H1 (cell line): ENCODE measurements around the gene LDLRAD4. TPM values are rescaled to one million over a fixed set of nuclear protein-coding genes. Genes with fewer than 3 reads are reported as not detected.
A peak's percentile ranks its signal among the peaks of the same experiment; 100 is the strongest.

Source experiments
- CTCF ChIA-PET: fragments of 300-600 bp; sonication (Branson Sonifier 250); formaldehyde crosslinking; loops from one replicate; lab custom pipeline; 2021; ENCODE audit not compliant: partially characterized antibody; lab: Charles Lee
- POLR2A ChIA-PET: fragments of 300-600 bp; sonication (Branson Sonifier 250); formaldehyde crosslinking; loops from one replicate; lab custom pipeline; 2021; ENCODE audit warnings: inconsistent platforms; ENCODE audit not compliant: partially characterized antibody; lab: Charles Lee
- DNase-seq, 2 experiments: peaks; one replicate each; pipeline versions ENCODE4 v3.0.0 to v3.0.0-alpha.2; 2010 to 2022; ENCODE audit warnings: low spot score in 2 of 2, low read depth in 1 of 2, mixed read lengths in 1 of 2
- FAIRE-seq: peaks from 2 replicates; lab custom pipeline; 2011; peaks lifted over from hg19 to GRCh38; lab: Jason Lieb, UNC
- H2AFZ ChIP-seq: 2 replicates; pipeline ENCODE4 v1.8.1; 2012; ENCODE audit warnings: low read length, inconsistent platforms
- H2AK5ac ChIP-seq: 2 replicates; pipeline ENCODE4 v1.6.1; 2013; ENCODE audit warnings: low read depth, low read length
- H2BK120ac ChIP-seq: replicated peaks from 2 replicates; pipeline ENCODE3; 2013; ENCODE audit warnings: low read depth, low read length, inconsistent platforms
- H2BK12ac ChIP-seq: 2 replicates; pipeline ENCODE4 v1.6.1; 2013; ENCODE audit warnings: low read depth, low read length
- H2BK15ac ChIP-seq: 2 replicates; pipeline ENCODE4 v1.6.1; 2013; ENCODE audit warnings: low read length
- H2BK20ac ChIP-seq: 2 replicates; pipeline ENCODE4 v1.6.1; 2013; ENCODE audit warnings: low read length
- H2BK5ac ChIP-seq: 2 replicates; pipeline ENCODE4 v1.6.1; 2013; ENCODE audit warnings: low read depth, low read length
- H3K14ac ChIP-seq: 2 replicates; pipeline ENCODE4 v1.6.1; 2013; ENCODE audit warnings: inconsistent platforms; ENCODE audit not compliant: insufficient read length
- H3K18ac ChIP-seq: 2 replicates; pipeline ENCODE4 v1.6.1; 2013; ENCODE audit warnings: low read length; ENCODE audit errors: extremely low read depth
- H3K23ac ChIP-seq: 2 replicates; pipeline ENCODE4 v1.6.1; 2013; ENCODE audit warnings: inconsistent platforms; ENCODE audit not compliant: insufficient read length
- H3K23me2 ChIP-seq: 2 replicates; pipeline ENCODE4 v1.6.1; 2013; ENCODE audit warnings: low read depth, low read length
- H3K27ac ChIP-seq: 2 replicates; pipeline ENCODE4 v1.6.1; 2011; ENCODE audit warnings: low read depth, low read length, inconsistent platforms
- H3K27me3 ChIP-seq, 4 experiments: replicated peaks in 1 of 4; 1 replicate in 1 of 4; 2 replicates in 3 of 4; pipeline versions ENCODE4 v1.6.1 to v1.8.1; 2011 to 2013; ENCODE audit warnings: low read length in 3 of 4, mild to moderate bottlenecking in 3 of 4, inconsistent platforms in 2 of 4, mixed read lengths in 2 of 4, moderate library complexity in 1 of 4; ENCODE audit not compliant: control insufficient read depth in 3 of 4, insufficient read depth in 3 of 4; ENCODE audit errors: extremely low read depth in 1 of 4
- H3K36me3 ChIP-seq, 4 experiments: 2 replicates each; pipeline versions ENCODE4 v1.6.1 to v1.8.1; 2011 to 2013; ENCODE audit warnings: mild to moderate bottlenecking in 4 of 4, low read length in 3 of 4, moderate library complexity in 2 of 4, control low read depth in 1 of 4, inconsistent platforms in 1 of 4; ENCODE audit not compliant: insufficient read depth in 4 of 4, control insufficient read depth in 2 of 4
- H3K4ac ChIP-seq: replicated peaks from 2 replicates; pipeline ENCODE3; 2013; ENCODE audit warnings: low read length, low read depth, mixed read lengths, inconsistent platforms; ENCODE audit not compliant: insufficient read length
- H3K4me1 ChIP-seq, 4 experiments: replicated peaks in 1 of 4; 1 replicate in 1 of 4; 2 replicates in 3 of 4; pipeline versions ENCODE4 v1.6.1 to v1.8.1; 2011 to 2013; ENCODE audit warnings: low read length in 3 of 4, inconsistent platforms in 2 of 4, mixed read lengths in 1 of 4; ENCODE audit not compliant: insufficient read depth in 4 of 4, control insufficient read depth in 3 of 4
- H3K4me2 ChIP-seq, 2 experiments: 2 replicates each; pipeline versions ENCODE4 v1.6.1 to v1.8.1; 2011 to 2013; ENCODE audit warnings: low read depth in 2 of 2, low read length in 2 of 2, control low read depth in 1 of 2, inconsistent platforms in 1 of 2, mild to moderate bottlenecking in 1 of 2; ENCODE audit not compliant: insufficient read depth in 1 of 2
- H3K4me3 ChIP-seq, 4 experiments: fragments of 200-600, 300-600 bp in 1 of 4; sonication (generic), shearing (Covaris generic), sonication (Bioruptor Twin) in 1 of 4; 2 replicates each; pipeline versions ENCODE4 v1.5.1 to v1.8.1; 2011 to 2016; ENCODE audit warnings: low read length in 4 of 4, low read depth in 3 of 4, control low read depth in 2 of 4, inconsistent platforms in 2 of 4, mild to moderate bottlenecking in 2 of 4, mixed read lengths in 1 of 4, moderate library complexity in 1 of 4; ENCODE audit not compliant: insufficient read depth in 2 of 4; ENCODE audit errors: extremely low read depth in 1 of 4
- H3K56ac ChIP-seq: replicated peaks from 2 replicates; pipeline ENCODE3; 2013; ENCODE audit warnings: low read depth, mild to moderate bottlenecking, mixed read lengths, low read length, inconsistent platforms; ENCODE audit not compliant: insufficient read length
- H3K79me1 ChIP-seq: 2 replicates; pipeline ENCODE4 v1.6.1; 2013; ENCODE audit warnings: low read depth, low read length, control low read depth
- H3K79me2 ChIP-seq, 2 experiments: 2 replicates each; pipeline versions ENCODE4 v1.6.1 to v1.8.1; 2012 to 2013; ENCODE audit warnings: low read length in 2 of 2, mild to moderate bottlenecking in 2 of 2, inconsistent platforms in 1 of 2; ENCODE audit not compliant: insufficient read depth in 2 of 2, control insufficient read depth in 1 of 2
- H3K9ac ChIP-seq, 4 experiments: replicated peaks in 1 of 4; 1 replicate in 1 of 4; 2 replicates in 3 of 4; pipeline versions ENCODE4 v1.6.1 to v1.8.1; 2011 to 2013; ENCODE audit warnings: low read depth in 3 of 4, low read length in 3 of 4, control low read depth in 2 of 4, mild to moderate bottlenecking in 2 of 4, moderate library complexity in 2 of 4, inconsistent platforms in 1 of 4; ENCODE audit errors: extremely low read depth in 1 of 4
- H3K9me3 ChIP-seq, 2 experiments: 2 replicates each; pipeline versions ENCODE4 v1.6.1 to v1.8.1; 2012 to 2013; ENCODE audit warnings: mild to moderate bottlenecking in 2 of 2, moderate library complexity in 2 of 2, control low read depth in 1 of 2, inconsistent platforms in 1 of 2, low read depth in 1 of 2, low read length in 1 of 2, mixed read lengths in 1 of 2; ENCODE audit not compliant: insufficient read depth in 2 of 2
- H4K20me1 ChIP-seq, 2 experiments: replicated peaks in 1 of 2; 2 replicates each; pipeline versions ENCODE3 to v1.8.1; 2011 to 2013; ENCODE audit warnings: inconsistent platforms in 2 of 2, low read length in 2 of 2, mild to moderate bottlenecking in 1 of 2; ENCODE audit not compliant: insufficient read depth in 2 of 2, control insufficient read depth in 1 of 2
- H4K5ac ChIP-seq: 2 replicates; pipeline ENCODE4 v1.6.1; 2013; ENCODE audit warnings: low read length, low read depth, mixed read lengths, inconsistent platforms; ENCODE audit not compliant: insufficient read length
- H4K8ac ChIP-seq: 2 replicates; pipeline ENCODE4 v1.8.0; 2013; ENCODE audit warnings: mild to moderate bottlenecking, moderate library complexity, low read length, inconsistent platforms; ENCODE audit not compliant: insufficient read depth; ENCODE audit errors: extremely low read depth
- H4K91ac ChIP-seq: replicated peaks from 2 replicates; pipeline ENCODE3; 2013; ENCODE audit warnings: low read length, mixed read lengths, inconsistent platforms; ENCODE audit not compliant: insufficient read length
- CBX5 ChIP-seq: fragments of 300-800, 300-1000 bp; sonication (generic); IDR thresholded peaks from 2 replicates; pipeline ENCODE4 v1.7.1; 2016; ENCODE audit warnings: antibody characterized with exemption, low read length, low read depth
- MAFK ChIP-seq: IDR thresholded peaks from 2 replicates; pipeline ENCODE4 v1.6.1; 2012; ENCODE audit warnings: low read depth, mild to moderate bottlenecking, improper control_type of control experiment, low read length
- RNF2 ChIP-seq: fragments of 200-900, 300-1000 bp; sonication (generic); IDR thresholded peaks from 2 replicates; pipeline ENCODE4 v1.7.1; 2016; ENCODE audit warnings: borderline replicate concordance, low read depth, mild to moderate bottlenecking, antibody characterized with exemption, low read length; ENCODE audit not compliant: poor library complexity, severe bottlenecking; ENCODE audit errors: missing control alignments
- SAP30 ChIP-seq: fragments of 300-600 bp; sonication (generic); IDR thresholded peaks from 2 replicates; pipeline ENCODE4 v1.7.1; 2012; ENCODE audit warnings: low read length, moderate library complexity, mild to moderate bottlenecking, inconsistent platforms; ENCODE audit not compliant: insufficient read depth, insufficient replicate concordance
- SP1 ChIP-seq: IDR thresholded peaks from 2 replicates; pipeline ENCODE4 v1.6.1; 2011; ENCODE audit warnings: low read depth, low read length
- TAF1 ChIP-seq: IDR thresholded peaks from 2 replicates; pipeline ENCODE4 v1.6.1; 2011; ENCODE audit warnings: mild to moderate bottlenecking, low read depth, low read length
- TEAD4 ChIP-seq: IDR thresholded peaks from 2 replicates; pipeline ENCODE4 v1.6.1; 2012; ENCODE audit warnings: low read depth, low read length, inconsistent platforms, mixed read lengths
- YY1 ChIP-seq: IDR thresholded peaks from 2 replicates; pipeline ENCODE4 v1.6.1; 2011; ENCODE audit warnings: low read depth, mild to moderate bottlenecking, low read length
- ZNF274 ChIP-seq: IDR thresholded peaks from 2 replicates; pipeline ENCODE4 v1.7.0; 2012; ENCODE audit warnings: low read length, borderline replicate concordance; ENCODE audit errors: extremely low read depth
- WGBS, 2 experiments: shearing (Covaris generic) in 1 of 2; methylation state at CpG; one replicate each; pipeline versions ENCODE4 v1.1.6 to v1.1.7; 2013 to 2015; ENCODE audit warnings: low lambda C conversion rate in 2 of 2, mixed read lengths in 2 of 2, inconsistent platforms in 1 of 2, low coverage in 1 of 2, missing lambda C conversion rate in 1 of 2; ENCODE audit not compliant: insufficient replicate concordance in 2 of 2, insufficient coverage in 1 of 2, insufficient read length in 1 of 2; ENCODE audit errors: extremely low coverage in 1 of 2, missing lambda C conversion rate in 1 of 2; 5-methylcytosine and 5-hydroxymethylcytosine counted together
- polyA plus RNA-seq, 7 experiments: library from polyadenylated mRNA; depleted of rRNA in 3 of 7; stranded (reverse) in 5 of 7; unstranded in 2 of 7; fragments of >200 nt in 5 of 7; fragments of 200-250 nt in 2 of 7; gene quantifications; 1 replicate in 5 of 7; 2 replicates in 1 of 7; 4 replicates in 1 of 7; pipeline versions ENCODE4 v1.2.1 to v1.2.3, GENCODE V29; 2011 to 2013; ENCODE audit warnings: missing spikeins in 2 of 7, mixed read lengths in 2 of 7
- total RNA-seq: library from RNA; stranded (reverse); fragmentation: NEBNext Ultra II Directional; extraction: Animal tissue kit (Norgen Biotek cat#: 25700); gene quantifications from 2 replicates; pipeline ENCODE4 v1.2.1, GENCODE V29; 2021
- TF ChIP-seq, protein P1 (sequence below): IDR thresholded peaks from 2 replicates; pipeline ENCODE4 v1.6.1; 2012; ENCODE audit warnings: inconsistent platforms

The LDLRAD4 gene
- total and polyA plus RNA-seq, 2 of the 8 experiments (the other 6 are each of a cell fraction or from before 2014, with no cell fraction given) = 0.77 to 1.4 TPM

DNA sequence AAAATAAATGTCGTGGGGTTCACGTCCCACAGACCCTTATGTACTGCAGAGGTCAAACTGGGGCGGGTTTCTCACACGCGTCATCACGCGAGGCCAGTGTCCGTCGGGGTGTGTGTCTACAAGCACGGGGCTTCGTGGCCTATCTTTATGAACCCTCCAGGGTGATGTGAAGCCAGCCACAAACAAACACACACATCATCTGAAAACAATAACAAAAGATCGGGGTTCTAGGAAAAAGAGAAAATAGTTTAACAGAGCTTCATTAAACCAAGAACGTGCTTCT lies 23.3 kb downstream of the LDLRAD4 start:
- Histone ChIP-seq H3K9ac (no peak overlapping the region), H2BK120ac (no peak overlapping the region), H3K4me2 (no peak overlapping the region), H3K36me3 (no peaks in the 10 kb centered on the region), H3K27ac (no peak overlapping the region), H3K23me2 (peaks cover 12% of the 10 kb centered on the region; the same call in 1 of the 2 replicates), H4K8ac (0 out of 2 replicates have a peak overlapping the region, but pooled peaks have one; percentile 36), H3K9me3 (no peaks in the 10 kb centered on the region), H4K5ac (no peak overlapping the region), H2AFZ (no peak overlapping the region), H2AK5ac (no peak overlapping the region), H3K79me1 (no peaks in the 10 kb centered on the region), H3K14ac (no peak overlapping the region), H3K18ac (no peak overlapping the region), H2BK12ac (no peak overlapping the region), H3K79me2 (no peaks in the 10 kb centered on the region), H3K4me1 (peaks cover 0 to 8% (median 0%) of the 10 kb centered on the region in 4 experiments; a peak in 2 of 7 replicates), H4K91ac (no peak overlapping the region), H3K56ac (no peak overlapping the region), H3K4ac (no peak overlapping the region), H4K20me1 (no peaks in the 10 kb centered on the region), H3K4me3 (no peak overlapping the region), H3K27me3 (no peaks in the 10 kb centered on the region), H3K23ac (no peak overlapping the region), H2BK5ac (no peak overlapping the region), H2BK20ac (no peak overlapping the region), H2BK15ac (no peak overlapping the region)
- POLR2A ChIA-PET = no interaction called here
- CTCF ChIA-PET = no interaction called here
- 96% methylated on average over 13 of the region's 13 CpGs; no CpG with 5 or more reads in 1 of the 2 experiments for WGBS, 2 experiments
- TF ChIP-seq SAP30 (no peak), CBX5 (no peak), TEAD4 (no peak), SP1 (no peak), MAFK (no peak), YY1 (no peak), ZNF274 (no peak), TAF1 (no peak), RNF2 (no peak)
- TF ChIP-seq, protein P1, sequence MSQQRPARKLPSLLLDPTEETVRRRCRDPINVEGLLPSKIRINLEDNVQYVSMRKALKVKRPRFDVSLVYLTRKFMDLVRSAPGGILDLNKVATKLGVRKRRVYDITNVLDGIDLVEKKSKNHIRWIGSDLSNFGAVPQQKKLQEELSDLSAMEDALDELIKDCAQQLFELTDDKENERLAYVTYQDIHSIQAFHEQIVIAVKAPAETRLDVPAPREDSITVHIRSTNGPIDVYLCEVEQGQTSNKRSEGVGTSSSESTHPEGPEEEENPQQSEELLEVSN = no peak
- no peak for DNase-seq
- no peak for FAIRE-seq
